Fibroblast of gingiva (primary cell): ENCODE data around the gene KEL.
"Not testable (repeated sequence)": the region's sequence is repeated elsewhere in the genome, so short reads cannot be mapped to it uniquely, and the experiment has no call there.

Source experiments
- DNase-seq: peaks from one replicate; pipeline ENCODE4 v3.0.0-alpha.2; 2011; ENCODE audit warnings: low read depth

KEL gene, protein sequence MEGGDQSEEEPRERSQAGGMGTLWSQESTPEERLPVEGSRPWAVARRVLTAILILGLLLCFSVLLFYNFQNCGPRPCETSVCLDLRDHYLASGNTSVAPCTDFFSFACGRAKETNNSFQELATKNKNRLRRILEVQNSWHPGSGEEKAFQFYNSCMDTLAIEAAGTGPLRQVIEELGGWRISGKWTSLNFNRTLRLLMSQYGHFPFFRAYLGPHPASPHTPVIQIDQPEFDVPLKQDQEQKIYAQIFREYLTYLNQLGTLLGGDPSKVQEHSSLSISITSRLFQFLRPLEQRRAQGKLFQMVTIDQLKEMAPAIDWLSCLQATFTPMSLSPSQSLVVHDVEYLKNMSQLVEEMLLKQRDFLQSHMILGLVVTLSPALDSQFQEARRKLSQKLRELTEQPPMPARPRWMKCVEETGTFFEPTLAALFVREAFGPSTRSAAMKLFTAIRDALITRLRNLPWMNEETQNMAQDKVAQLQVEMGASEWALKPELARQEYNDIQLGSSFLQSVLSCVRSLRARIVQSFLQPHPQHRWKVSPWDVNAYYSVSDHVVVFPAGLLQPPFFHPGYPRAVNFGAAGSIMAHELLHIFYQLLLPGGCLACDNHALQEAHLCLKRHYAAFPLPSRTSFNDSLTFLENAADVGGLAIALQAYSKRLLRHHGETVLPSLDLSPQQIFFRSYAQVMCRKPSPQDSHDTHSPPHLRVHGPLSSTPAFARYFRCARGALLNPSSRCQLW

DNA sequence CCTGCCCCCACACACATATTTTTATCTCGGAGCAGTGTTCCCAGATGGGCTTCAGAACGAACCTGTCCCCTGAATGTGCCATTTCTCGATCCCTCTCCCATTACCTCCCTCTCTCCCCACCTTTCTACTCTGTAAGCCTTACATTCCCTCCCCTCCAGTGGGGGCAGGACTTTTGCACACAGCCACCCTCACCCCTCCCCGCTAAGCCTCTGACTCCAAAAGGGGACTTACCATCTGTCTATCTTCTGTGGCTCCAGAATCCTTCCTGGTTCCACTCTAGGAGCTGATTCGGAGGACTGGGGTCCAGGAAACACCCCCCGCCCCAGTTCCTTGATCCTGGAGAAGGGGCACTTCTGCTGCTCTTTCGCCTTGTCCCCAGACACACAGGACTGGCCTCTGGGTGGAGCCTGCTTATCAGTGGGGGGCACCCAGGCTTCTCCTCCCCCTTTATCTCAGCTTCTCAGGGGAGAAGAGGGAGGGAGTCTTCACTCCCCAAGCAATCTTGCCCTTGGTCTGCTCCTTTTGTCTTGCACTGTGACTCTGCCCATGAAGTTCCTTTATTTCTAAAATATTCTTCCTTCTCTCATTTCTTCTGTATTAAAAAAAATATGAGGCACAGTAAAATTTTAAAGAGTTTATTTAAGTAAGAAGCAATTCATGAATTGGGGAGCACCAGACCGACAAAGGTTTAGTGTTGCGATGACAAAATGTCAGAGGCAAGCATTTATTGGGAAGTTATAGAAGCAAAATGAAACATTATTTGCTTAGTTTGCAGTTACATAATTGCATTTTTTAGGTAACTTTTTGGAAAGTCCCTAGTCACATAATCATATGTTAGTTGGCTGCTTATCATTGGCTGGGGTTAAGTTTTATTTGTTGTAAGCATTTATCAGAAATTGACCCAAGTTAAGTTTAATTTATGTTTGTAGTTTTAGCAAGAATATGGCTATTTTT is at the start of gene KEL:
KEL (minus strand) TSS at position 391 of the 954 bp plus-strand sequence; CDS start at position 234, 157 bp downstream.
- DNase-seq = no peak

- DNase-seq = peak; percentile 53
Observed at GRCh38 chr7:143008007-143008901, 46.1 kb upstream of the KEL start.

DNA sequence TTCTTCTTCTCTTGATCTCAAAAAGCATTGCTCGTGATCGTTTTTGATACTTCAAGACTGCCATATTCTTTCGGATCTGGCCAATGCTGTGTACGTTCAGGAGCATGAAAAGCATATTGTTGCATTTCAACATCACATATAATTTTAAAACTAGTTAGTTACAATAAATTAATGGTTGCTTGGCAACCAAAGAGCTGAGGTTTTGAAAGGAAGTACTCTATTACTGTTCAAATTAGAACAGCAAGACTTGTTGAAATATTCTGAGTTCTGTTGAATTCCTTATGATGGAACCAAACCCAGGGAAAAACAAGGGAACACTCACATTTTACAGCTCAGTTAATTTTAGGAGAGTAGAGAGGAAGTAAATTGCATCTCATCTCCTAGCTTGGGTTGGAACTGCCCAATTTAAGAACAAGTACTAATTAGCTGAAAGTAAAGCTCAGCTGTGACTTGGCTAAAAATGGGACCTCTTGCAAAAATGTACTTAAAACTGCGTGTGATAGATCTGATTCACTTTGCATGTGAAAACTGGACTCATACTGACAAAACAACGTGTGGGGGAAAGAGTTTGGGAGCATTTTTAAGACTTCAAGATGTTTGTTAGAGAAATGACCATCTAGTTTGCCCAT is 43.6 kb upstream of the KEL start:
- peak; percentile 6 for DNase-seq

DNA sequence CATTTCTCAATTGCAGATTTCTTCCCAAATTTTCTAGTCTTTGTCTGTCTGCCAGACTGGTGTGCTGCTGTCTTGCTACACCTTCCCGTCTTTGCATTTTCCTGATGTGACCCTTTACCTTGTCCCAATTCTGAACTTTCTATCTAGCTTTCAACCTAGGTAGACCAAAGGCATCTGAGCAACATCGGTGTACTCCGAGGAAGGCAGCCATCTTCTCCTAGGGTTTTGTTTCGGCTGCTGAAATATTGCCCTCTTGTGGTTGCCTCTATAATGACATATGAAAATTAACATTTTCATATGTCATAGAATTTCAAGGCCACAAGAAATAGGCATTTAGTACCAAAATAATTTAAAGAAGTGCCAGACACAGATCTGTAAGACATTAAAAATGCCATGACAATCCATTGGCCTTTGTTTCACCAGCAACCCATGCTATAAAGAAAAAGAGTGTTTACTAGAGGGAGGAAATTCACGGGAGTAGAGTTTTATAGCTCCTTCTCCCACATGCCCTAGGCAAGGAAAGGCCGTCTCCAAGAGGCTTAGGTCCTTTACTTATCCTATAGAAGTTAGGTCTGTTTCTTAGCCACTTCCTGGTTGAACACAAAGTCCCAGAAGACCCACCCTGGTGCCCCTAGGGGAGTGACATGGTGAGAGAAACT is 41.4 kb upstream of the KEL start:
- DNase-seq = peak; percentile 31

DNA sequence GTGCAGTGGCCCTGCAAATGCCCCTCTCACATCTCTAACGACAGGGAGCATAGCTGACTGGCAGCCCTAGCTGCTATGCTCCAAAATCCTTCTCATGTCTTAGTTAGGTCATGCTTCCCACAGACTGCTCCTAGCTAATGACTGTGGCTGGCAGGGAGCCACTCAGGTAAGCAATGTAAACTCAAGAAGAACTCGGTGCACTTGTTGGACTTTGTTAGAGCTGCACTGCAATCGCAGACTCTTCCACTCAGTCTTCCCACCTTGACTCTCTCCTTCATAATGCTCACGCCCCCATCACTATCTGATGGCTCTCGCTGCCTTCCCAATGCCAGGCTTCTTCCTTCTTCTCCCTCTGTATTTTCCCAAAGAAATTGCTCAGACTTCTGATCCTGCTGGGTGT is 40.7 kb upstream of the KEL start:
- no peak for DNase-seq

DNA sequence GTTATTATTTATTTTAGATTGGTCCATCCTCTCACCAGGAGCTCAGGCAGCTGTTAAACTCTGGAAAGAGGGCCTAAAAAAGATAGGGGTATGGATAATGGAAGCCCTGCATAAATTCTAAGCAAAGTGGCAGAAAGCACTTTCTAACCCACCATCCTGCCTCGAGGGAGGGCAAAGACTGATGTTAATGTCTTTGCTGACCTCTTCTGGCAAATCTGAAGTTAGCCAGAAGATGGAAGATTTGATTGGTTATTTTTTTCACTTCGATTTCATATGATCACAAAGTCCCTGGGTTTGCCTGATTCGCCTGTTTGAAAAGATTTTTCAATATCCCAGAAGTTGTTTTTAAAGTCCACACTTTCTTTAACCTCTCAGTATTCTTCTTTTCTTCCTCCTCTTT is 39.9 kb upstream of the KEL start:
- no peak for DNase-seq

DNA sequence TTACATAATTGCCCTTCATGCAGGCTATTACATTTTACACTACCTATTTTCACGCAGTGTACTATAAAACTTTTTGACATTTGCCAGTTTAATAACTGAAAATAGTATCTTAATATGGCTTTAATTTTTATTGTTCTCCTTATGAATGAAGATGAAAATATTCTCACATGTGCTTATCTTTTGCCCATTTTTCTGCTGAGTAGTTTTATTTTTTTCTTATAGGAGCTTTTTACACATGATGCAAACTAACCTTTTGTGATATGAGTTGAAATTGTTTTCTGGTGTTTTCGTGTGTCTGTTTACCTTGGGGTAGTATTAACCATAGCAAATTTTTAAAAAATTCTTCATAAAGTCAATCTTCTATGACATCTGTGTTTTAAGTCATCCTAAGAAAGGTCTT is 38.5 kb upstream of the KEL start:
- DNase-seq = no peak

DNA sequence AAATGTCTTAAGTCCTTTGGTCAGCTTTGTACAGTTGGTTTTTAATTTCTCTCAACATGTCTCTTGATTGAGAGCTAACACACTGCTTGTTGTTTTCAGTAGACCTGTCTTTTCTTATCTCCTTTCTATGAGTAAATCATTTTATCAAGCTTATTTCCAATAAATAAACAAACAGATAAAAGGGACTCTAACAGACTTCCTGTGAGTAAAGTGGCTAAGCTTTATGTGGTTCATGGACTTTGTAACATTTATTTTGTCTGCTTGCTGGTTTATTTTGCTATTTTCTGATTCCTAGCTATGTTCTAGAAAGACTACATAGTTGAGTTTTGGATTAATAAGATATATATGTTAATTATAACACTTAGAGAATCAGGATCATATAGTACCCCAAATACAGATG is 37.6 kb upstream of the KEL start:
- DNase-seq = no peak

DNA sequence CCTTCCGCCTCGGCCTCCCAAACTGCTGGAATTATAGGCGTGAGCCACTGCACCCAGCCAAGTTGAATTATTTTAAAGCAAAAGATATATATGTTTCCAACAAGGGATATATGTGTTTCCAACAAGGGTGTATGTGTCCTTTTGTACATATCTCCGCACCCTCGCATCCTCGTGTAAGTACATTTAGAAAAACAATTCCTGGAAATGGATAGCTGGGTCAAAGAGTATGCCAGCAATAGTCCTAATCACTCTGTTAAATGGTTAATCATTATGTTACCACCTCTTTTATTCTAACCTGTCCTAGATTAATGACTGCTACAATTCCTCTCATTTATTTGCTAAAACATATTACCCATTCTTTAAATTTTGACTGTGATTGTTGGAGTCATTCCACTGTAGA is 36.8 kb upstream of the KEL start:
- no peak for DNase-seq

- DNase-seq = no peak
Observed at GRCh38 chr7:142997456-142997989, 35.4 kb upstream of the KEL start.

- peak; percentile 21 for DNase-seq
Observed at GRCh38 chr7:142992427-142992826, 30.3 kb upstream of the KEL start.

DNA sequence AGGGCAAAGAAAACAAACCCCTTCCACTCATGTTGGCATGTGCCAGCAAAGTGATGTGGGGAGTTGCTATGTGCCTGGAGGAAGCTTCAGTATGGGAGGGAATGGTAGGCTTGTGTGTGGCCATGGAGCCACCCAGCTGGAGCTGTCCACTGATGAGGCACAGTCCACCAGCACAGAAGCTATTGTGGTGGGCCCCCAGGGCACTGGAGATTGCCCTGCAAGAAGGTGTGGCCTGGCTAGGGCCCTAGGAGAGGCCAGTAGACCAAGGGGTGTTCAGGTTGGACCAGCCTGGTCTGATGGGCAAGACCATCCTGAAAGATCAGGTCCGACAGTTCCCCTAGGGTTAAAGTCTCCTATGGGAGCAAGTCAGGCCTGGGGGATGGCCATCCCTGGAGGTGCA is 22.1 kb upstream of the KEL start:
- no peak for DNase-seq

GRCh38 chr7:142983825-142984224 is 21.7 kb upstream of the KEL start:
- no peak for DNase-seq

DNA sequence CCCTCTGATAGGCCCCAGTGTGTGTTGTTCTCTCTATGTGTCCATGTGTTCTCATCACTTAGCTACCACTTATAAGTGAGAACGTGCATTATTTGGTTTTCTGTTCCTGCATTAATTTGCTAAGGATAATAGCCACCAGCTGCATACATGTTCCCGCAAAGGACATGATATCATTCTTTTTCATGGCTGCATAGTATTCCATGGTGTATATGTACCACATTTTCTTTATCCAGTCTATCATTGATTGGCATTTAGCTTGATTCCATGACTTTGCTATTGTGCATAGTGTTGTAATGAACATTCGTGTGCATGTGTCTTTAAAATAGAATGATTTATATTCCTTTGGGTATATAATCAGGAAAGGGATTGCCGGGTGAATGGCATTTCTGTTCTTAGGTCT is 16.2 kb upstream of the KEL start:
- not testable (repeated sequence) for DNase-seq

DNA sequence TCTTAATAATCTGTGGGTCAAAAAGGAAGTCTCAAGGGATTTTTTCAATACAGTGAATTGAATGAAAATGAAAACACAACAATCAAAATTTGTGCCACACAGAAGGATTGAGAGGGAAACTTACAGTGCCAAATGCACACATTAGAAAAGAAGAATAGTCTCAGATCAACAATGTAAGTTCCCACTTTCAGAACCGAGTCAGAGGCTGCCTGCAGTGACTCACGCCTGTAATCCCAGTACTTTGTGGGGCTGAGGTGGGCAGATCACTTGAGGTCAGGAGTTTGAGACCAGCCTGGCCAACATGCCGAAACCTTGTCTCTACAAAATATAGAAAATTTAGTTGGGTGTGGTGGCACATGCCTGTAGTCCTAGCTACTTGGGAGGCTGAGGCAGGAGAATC is 12.5 kb upstream of the KEL start:
- no peak for DNase-seq

DNA sequence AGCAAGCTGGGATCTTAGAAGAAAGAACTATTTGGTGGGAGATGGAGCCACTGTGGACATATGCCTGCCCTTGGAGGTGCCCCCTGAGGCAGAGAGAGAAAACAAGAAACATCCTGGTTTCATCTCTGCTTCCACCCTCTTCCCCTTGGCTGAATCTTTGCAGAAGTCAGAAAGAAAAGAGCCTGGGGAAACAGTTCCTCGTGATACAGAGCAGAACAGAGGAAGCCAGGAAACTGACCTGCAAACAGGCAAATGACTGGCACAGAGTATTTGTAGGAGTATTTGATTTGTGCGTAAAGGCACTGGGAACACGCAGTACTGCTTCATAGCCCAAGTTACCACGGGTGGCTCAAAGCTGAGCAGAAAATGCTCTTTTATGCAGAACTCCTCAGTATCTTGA is 7.0 kb upstream of the KEL start:
- no peak for DNase-seq

GRCh38 chr7:142968229-142968628 is 6.1 kb upstream of the KEL start:
- no peak for DNase-seq

- no peak for DNase-seq
Observed at GRCh38 chr7:142964502-142965246, 2.5 kb upstream of the KEL start.

DNA sequence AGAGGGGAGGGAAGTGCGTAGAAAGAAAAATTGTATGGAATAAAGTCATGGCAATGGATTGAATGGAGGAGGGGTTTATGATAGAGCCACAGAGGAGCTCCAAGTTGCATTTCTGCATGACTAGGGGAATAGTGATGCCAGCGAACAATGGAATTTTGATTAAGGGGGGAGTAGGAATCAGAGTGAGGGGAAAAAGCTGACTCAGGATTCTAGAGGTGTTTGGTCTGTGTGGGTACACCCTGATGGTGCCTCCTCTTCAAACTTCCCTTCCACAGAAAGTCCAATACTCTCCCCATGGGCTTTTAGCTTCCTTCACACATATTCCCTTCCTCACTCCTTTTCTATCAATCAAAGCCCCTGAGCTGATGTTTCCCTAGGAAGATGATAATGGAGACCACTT is 1.8 kb upstream of the KEL start:
- no peak for DNase-seq
